Keratinocyte (primary cell): ENCODE results near the gene ABHD12B.

Source experiments
- CTCF ChIP-seq, 3 experiments: IDR thresholded peaks in 1 of 3; conservative IDR thresholded peaks in 1 of 3; optimal IDR thresholded peaks in 1 of 3; 2 replicates in 2 of 3; 3 replicates in 1 of 3; pipeline versions ENCODE3 to v1.5.1; 2011; ENCODE audit warnings: low read length in 3 of 3, mild to moderate bottlenecking in 3 of 3, moderate library complexity in 2 of 3, control low read depth in 1 of 3, inconsistent platforms in 1 of 3; ENCODE audit not compliant: insufficient read depth in 2 of 3; ENCODE audit errors: extremely low read depth in 1 of 3
- EZH2 ChIP-seq: IDR thresholded peaks from one replicate; pipeline ENCODE4 v1.6.1; 2012; ENCODE audit warnings: inconsistent platforms, mild to moderate bottlenecking, low read length, moderate library complexity

DNA sequence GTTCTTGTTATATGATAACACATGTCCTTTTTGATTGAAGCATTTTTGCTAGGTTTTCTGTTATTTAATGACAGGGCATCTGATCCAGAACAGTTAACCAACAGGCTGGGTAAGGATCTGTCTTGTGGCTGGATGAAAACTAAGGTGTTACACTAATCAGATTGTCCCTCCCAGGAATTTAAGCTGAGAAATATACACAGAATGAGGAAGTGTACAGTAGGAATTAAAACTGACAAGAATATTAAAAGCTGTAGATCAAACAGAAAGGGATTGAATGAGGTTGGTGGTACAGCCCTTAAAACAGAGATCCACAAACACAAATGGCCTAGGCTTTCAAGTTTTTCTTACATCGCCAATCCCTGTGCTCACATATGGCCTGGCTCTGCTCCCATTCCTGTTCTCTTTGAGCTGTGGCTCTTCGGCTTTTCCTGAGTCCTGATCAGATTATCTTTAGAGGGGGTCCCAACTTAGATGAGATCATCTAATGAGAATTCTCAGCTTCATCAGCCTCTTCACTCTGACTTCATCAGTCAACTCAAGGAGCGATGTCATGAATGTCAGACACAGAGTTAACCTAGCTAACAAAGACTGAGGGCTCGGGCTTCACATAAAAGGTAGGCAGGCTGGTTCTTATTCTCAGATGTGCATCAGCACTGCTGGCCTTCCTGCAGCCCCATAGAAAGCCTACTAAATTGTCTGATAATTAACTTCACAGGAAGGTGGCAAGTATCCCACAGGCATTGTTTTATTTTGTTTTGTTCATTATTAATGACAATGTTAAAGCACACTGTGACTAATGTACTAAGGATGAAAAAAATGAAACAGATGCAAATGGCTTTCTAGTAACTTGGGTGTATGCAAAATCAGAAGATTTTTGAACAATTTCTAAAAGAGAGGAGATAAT, 61.0 kb downstream of the ABHD12B start:
- TF ChIP-seq CTCF (optimal IDR thresholded peaks at IDR 0.05 in 1 of 3, IDR thresholded peaks at IDR 0.05 in 1 of 3, conservative IDR thresholded peaks at IDR 0.05 in 1 of 3; ENCODE audit: extremely low read depth in 1 of 3, insufficient read depth in 2 of 3, low read length in 3 of 3), result no peak
- no peak for TF ChIP-seq EZH2
